GM19372 (cell line): ENCODE measurements around the gene MDN1.
A peak's percentile ranks its signal among the peaks of the same experiment; 100 is the strongest.
"Not testable (repeated sequence)": the region's sequence is repeated elsewhere in the genome, so short reads cannot be mapped to it uniquely, and the experiment has no call there.

Experiments
- ATAC-seq: cut with Tn5 transposase; IDR thresholded peaks from one replicate; pipeline ENCODE4 v1.9.1; 2021; ENCODE audit warnings: mild to moderate bottlenecking, low read depth, moderate library complexity; ENCODE audit not compliant: unreplicated experiment

MDN1 gene, protein sequence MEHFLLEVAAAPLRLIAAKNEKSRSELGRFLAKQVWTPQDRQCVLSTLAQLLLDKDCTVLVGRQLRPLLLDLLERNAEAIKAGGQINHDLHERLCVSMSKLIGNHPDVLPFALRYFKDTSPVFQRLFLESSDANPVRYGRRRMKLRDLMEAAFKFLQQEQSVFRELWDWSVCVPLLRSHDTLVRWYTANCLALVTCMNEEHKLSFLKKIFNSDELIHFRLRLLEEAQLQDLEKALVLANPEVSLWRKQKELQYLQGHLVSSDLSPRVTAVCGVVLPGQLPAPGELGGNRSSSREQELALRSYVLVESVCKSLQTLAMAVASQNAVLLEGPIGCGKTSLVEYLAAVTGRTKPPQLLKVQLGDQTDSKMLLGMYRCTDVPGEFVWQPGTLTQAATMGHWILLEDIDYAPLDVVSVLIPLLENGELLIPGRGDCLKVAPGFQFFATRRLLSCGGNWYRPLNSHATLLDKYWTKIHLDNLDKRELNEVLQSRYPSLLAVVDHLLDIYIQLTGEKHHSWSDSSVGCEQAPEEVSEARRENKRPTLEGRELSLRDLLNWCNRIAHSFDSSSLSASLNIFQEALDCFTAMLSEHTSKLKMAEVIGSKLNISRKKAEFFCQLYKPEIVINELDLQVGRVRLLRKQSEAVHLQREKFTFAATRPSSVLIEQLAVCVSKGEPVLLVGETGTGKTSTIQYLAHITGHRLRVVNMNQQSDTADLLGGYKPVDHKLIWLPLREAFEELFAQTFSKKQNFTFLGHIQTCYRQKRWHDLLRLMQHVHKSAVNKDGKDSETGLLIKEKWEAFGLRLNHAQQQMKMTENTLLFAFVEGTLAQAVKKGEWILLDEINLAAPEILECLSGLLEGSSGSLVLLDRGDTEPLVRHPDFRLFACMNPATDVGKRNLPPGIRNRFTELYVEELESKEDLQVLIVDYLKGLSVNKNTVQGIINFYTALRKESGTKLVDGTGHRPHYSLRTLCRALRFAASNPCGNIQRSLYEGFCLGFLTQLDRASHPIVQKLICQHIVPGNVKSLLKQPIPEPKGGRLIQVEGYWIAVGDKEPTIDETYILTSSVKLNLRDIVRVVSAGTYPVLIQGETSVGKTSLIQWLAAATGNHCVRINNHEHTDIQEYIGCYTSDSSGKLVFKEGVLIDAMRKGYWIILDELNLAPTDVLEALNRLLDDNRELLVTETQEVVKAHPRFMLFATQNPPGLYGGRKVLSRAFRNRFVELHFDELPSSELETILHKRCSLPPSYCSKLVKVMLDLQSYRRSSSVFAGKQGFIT (N-terminal part only)

GRCh38 chr6:89819336-89820130 lies at the start of gene MDN1:
TSS of gene MDN1 (minus strand) at chr6:89819794. CDS start at chr6:89819607, 187 bp downstream.
- peak; percentile 92 for ATAC-seq

GRCh38 chr6:89866024-89866678 lies 46.6 kb upstream of the MDN1 start:
- no peak for ATAC-seq

- no peak for ATAC-seq
Measured at GRCh38 chr6:89862698-89863097, 43.1 kb upstream of the MDN1 start.

- peak; percentile 74 for ATAC-seq
Measured at GRCh38 chr6:89862273-89862672, 42.7 kb upstream of the MDN1 start.

GRCh38 chr6:89859744-89860143 lies 40.1 kb upstream of the MDN1 start:
- no peak for ATAC-seq

GRCh38 chr6:89858041-89858440 lies 38.4 kb upstream of the MDN1 start:
- no peak for ATAC-seq

DNA sequence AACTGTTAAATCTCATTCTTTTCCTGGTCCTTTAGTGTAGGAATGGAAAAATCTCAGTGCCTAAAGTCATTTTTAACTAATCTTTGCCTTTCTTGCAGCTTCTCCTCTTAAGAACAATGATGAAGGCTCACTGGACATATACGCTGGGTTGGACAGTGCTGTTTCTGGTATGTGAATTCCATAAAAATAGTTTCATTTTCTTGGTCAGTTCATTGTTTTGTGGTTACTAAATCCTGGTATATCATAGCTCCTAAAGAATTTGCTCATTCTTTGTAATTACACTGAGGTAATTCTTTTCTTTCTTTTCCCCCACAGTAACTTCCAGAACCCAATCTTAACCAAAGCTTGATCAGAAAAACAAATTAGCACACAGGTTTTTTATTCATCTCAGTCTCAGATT lies 33.5 kb upstream of the MDN1 start:
- no peak for ATAC-seq

DNA sequence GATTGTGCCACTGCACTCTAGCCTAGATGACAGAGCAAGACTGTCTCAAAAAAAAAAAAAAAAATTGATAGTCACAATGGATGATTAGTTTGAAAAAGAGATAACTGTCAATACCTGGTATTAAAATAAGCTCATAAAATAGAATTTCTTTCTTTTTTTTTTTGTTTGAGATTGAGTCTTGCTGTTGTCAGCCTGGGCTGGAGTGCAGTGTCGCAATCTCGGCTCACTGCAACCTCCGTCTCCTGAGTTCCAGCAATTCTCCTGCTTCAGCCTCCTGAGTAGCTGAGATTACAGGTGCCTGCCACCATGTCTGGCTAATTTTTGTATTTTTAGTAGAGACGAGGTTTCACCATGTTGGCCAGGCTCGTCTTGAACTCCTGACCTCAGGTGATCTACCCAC lies 27.9 kb upstream of the MDN1 start:
- ATAC-seq: not testable (repeated sequence)

DNA sequence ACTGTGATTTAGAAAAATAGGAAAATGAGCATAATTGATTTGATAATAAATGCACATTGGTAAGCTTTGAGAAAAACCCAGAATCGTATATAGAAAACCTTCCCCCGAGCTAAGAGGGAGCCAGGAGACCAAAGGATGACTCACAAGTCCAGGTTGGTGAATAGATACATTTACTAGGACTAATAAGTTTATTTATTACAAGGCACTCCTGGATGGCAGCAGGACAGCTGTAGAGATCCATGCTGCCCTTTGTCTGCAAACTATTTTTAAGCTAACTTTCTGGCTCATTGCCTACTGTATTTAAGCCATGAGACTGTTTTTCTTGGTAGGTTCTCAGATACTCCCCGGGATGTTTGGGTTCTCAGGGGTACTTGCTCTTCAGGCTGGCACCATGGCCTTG lies 23.5 kb upstream of the MDN1 start:
- no peak for ATAC-seq

DNA sequence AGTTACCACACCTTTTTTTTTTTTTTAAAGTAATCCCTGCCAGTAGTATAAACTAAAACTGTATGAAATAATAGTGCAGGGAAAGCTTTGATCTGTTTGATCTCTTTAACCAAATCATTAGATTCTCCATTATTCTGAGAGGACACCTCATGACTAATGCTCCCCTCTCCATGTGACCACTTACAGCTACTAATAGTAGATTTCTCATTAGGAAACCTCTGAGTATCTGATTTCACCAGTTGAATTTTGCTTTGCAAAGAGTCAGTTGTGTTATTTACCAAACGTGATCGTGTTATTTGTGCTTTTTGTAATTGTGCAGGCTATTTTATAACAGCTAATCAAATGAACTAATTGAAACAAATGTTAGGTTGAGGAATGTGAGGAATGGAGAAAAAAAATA lies 22.6 kb upstream of the MDN1 start:
- ATAC-seq: no peak

- ATAC-seq: no peak
Measured at GRCh38 chr6:89840538-89840937, 20.9 kb upstream of the MDN1 start.

DNA sequence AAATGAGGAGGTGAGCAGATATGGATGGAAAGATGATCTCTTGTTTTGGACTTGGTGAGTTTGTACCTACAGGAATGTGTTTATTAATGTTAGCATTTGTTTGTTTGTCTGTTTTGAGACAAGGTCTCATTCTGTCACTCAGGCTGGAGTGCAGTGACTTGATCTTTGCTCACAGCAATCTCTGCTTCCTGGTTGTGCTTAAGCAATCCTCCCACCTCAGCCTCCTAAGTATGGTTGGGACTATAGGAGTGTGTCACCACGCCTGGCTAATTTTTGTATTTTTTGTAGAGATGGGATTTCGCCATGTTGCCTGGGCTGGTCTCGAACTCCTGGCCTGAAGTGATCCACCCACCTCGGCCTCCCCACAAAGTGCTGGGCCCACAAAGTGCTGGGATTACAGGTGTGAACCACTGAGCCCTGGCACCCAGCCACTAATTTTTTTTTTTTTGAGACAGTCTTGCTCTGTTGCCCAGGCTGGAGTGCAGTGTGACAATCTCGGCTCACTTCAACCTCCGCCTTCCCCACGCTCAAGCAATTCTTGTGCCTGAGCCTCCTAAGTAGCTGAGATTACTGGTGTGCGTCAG lies 17.1 kb upstream of the MDN1 start:
- ATAC-seq: no peak

- ATAC-seq: peak; percentile 89
Measured at GRCh38 chr6:89834884-89835792, 15.5 kb upstream of the MDN1 start.

DNA sequence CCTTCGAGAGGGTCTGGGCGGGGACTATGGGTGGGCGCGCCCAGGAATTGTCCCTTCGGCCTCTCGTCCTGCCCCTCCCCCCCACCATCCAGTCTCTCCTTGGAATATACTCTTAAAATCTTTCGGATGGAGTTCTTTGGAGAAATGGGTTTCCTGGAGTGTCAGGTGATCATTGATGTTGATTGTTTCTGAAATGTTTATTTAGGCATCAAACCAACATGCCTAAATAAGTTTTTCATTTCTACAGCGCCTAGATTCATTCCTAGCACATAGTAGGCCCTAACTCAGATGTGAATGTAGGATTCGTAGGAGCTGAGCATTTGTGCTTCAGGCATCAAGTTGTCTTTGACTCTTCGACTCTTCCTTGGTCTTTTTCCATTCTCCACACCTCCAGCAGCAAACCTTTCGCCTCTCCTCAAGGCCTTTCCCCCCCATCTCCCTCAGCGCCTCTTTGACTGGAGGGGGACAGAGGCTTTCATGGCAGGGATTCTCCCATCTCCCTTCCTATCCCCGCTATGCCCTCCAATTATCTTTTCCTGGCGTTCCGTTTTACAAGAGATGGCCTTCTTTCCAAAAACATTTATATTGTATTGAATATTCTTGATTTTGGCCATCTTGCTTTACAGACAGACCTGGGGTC lies 10.7 kb upstream of the MDN1 start:
- no peak for ATAC-seq

- peak; percentile 95 for ATAC-seq
Measured at GRCh38 chr6:89829472-89830169, 10.0 kb upstream of the MDN1 start, which contains the start of gene CASP8AP2. TSS of gene CASP8AP2 (plus strand) at chr6:89829880.

DNA sequence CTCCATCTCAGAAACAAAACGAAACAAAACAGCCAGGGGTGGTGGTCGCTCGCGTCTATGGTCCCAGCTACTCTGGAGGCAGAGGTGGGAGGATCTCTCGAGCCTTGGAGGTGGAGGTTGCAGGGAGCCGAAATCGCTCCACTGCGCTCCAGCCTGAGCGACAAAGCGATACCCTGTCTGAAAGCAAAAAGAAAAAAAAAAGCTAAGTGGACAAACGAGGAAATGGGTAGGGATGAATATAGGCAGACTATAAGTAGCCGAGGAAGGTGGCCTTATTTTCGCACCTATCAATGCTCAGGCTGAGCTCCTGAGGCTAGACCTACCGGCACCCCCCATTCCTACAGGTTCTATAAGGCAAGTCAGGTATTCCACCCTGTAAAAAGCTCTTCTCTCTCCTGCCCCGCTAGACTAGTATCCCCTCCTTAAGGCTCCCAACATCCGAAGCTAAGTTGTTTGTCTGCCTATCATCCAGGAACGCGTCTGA lies 9.4 kb upstream of the MDN1 start:
- peak; percentile 23 for ATAC-seq
